GM19023 (cell line): ENCODE data around the gene SUPT20HL1.
"Not testable (repeated sequence)": the region's sequence is repeated elsewhere in the genome, so short reads cannot be mapped to it uniquely, and the experiment has no call there.

ENCODE experiments used
- ATAC-seq: cut with Tn5 transposase; IDR thresholded peaks from one replicate; pipeline ENCODE4 v1.9.1; 2021; ENCODE audit warnings: mild to moderate bottlenecking, moderate library complexity; ENCODE audit not compliant: unreplicated experiment

SUPT20HL1 gene

GRCh38 chrX:24362089-24362745 lies 1.8 kb downstream of the SUPT20HL1 start:
- ATAC-seq: not testable (repeated sequence)

GRCh38 chrX:24363432-24364181 lies 3.2 kb downstream of the SUPT20HL1 start:
- ATAC-seq: not testable (repeated sequence)

DNA sequence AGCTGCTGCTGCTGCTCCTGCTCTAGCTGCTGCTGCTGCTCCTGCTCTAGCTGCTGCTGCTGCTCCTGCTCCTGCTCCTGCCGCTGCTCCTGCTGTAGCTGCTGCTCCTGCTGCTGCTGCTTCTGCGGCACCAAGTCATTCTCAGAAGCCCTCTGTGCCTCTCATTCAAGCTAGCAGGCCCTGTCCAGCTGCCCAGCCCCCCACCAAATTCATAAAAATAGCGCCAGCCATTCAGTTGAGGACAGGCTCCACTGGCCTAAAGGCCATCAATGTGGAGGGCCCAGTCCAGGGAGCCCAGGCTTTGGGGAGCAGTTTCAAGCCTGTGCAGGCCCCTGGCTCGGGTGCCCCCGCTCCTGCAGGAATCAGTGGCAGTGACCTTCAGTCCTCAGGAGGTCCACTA lies 3.9 kb downstream of the SUPT20HL1 start:
- ATAC-seq: no peak

DNA sequence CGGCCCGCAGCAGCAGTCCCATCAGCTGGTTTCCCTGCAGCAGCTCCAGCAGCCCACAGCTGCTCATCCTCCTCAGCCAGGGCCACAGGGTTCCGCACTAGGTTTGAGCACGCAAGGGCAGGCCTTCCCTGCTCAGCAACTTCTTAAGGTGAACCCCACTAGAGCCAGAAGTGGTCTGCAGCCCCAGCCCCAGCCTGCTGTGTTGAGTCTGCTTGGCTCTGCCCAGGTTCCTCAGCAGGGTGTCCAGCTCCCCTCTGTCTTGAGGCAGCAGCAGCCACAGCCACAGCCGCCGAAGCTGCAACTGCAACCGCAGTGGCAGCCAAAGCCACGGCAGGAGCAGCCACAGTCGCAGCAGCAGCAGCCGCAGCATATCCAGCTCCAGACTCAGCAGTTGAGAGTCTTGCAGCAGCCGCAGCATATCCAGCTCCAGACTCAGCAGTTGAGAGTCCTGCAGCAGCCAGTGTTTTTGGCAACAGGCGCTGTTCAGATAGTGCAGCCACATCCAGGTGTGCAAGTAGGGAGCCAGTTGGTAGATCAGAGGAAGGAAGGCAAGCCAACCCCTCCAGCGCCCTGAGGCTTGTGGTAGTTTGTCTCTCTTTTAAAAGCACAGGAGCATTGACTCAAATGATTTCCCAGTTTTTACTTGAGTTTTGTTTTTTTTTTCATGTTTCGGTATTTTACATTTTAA lies 4.6 kb downstream of the SUPT20HL1 start:
- no peak for ATAC-seq

- ATAC-seq: not testable (repeated sequence)
Measured at GRCh38 chrX:24366762-24367400, 6.4 kb downstream of the SUPT20HL1 start.

- ATAC-seq: no peak
Measured at GRCh38 chrX:24369816-24370215, 9.4 kb downstream of the SUPT20HL1 start.

- no peak for ATAC-seq
Measured at GRCh38 chrX:24371391-24371972, 11.0 kb downstream of the SUPT20HL1 start.

- no peak for ATAC-seq
Measured at GRCh38 chrX:24372021-24372763, 11.8 kb downstream of the SUPT20HL1 start.

DNA sequence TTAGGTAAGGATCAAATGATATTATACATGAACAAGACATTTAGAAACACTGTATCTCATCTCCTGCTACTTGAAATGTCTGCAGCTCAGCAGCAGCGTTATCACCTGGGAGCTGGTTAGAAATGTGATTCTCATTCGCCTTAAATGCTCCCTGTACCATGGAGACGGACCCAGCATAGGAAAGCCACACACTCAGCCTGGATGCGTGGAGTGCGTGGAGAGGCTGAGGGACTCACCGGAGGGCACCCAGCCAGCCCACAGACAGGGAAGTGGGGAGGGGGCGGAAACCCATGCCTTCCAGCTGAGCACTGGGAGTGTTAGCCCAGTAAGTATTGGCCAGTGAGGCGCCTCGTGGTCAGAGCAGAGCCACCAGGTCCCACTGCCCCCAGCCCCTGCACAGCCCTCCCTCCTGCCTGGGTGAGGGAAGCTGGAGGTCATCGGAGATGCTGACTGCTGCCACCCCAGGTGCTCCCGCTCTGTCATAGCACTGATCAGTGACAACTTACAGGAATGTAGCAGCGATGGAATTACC lies 15.2 kb downstream of the SUPT20HL1 start:
- ATAC-seq: no peak

- no peak for ATAC-seq
Measured at GRCh38 chrX:24376403-24376802, 16.0 kb downstream of the SUPT20HL1 start.

- ATAC-seq: no peak
Measured at GRCh38 chrX:24377195-24377594, 16.8 kb downstream of the SUPT20HL1 start.

GRCh38 chrX:24377911-24378468 lies 17.6 kb downstream of the SUPT20HL1 start:
- no peak for ATAC-seq

DNA sequence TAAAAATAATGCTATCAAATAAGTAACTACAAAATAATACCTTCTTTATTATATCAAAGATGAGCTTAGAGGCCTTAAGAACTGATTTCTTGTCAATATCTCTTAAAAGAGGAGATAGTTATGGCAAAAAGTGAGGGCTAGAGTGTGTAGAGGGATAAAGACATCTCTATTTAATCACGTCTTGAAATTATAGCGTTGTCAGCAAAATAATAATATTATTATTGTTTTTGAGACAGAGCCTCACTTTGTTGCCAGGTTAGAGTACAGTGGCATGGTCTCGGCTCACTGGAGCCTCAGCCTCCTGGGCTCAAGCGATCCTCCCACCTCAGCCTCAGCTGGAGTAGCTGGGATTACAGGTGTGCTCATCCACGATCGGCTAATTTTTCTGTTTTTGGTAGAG lies 18.3 kb downstream of the SUPT20HL1 start:
- ATAC-seq: no peak

GRCh38 chrX:24380262-24381187 lies 20.1 kb downstream of the SUPT20HL1 start:
- no peak for ATAC-seq

DNA sequence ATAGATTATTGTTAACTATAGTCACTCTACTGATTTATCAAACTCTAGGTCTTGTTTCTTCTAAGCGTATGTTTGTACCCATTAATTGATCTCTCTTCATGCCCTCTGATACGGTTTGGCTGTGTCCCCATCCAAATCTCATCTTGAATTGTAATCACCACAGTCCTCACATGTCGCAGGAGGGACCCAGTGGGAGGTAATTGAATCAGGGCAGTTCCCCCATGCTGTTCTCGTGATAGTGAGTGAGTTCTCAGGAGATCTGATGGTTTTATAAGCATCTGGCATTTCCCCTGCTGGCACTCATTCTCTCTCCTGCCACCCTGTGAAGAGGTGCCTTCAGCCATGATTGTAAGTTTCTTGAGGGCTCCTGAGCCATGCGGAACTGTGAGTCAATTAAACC lies 21.9 kb downstream of the SUPT20HL1 start:
- ATAC-seq: not testable (repeated sequence)

DNA sequence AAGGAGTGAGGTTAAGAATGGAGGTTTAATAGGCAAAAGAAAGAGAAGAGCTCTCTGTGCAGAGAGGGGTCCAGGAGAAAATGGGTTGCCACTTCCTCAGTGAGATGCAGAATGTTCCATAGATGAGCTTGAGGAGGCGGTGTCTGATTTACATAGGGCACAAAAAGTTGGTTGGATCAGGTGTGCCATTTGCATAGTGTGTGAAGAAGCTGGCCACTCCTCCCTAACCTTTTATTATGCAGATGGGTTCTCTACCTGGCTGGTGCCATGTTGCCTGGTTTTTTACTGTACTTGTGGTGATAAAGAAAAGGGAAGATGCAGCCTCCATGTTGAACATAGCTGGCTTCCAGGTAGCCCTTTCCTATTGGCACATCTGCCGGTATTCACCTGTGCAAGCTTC lies 27.3 kb downstream of the SUPT20HL1 start:
- no peak for ATAC-seq

DNA sequence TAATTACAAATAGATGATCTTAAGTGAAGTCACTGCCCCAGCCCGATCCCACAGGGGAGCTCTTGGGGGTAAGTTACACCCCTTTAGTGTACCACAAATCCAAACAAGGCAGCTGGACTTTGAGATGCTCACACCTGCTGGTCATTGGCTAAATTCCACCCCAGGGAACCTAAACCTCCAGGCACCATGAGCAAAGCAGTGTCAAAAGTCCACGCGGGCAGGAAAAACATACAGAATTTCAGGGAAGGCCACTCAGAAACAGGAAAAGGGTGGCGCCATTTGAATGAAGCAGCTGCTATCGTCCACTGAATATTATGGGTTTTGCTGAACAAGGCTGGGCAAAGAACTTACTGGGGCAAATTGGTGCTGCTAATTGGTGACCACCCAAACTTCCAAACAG lies 30.9 kb downstream of the SUPT20HL1 start:
- no peak for ATAC-seq

GRCh38 chrX:24391843-24392242 lies 31.4 kb downstream of the SUPT20HL1 start:
- ATAC-seq: no peak

DNA sequence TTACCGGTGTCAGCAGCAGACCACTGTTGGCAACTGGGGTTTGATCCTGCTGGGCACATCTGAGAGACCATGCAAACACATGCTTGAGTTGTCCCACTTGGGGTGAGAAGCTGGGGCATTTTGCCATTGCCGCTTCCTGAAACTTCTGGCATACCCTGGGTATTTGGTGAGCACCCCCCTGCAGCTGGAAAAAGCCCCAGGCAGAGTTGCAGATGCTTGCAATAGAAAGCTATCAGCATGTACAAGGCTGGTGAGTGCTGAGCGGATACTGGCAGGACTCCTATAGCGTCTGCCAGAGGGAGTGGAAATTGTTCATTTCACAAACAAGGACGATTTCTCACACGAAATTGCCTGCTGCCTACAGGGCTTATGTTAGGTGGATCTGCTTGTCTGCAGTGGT lies 32.3 kb downstream of the SUPT20HL1 start:
- ATAC-seq: no peak
